Body of pancreas (tissue), 4 donors: ENCODE measurements around the gene DDIT3.

ENCODE experiments used
- POLR2A ChIP-seq, 3 donors: fragments of 450-650 bp; IDR thresholded peaks; one replicate each; pipeline ENCODE4 v1.6.1; 2016; ENCODE audit warnings: antibody characterized with exemption in 3 of 3, mild to moderate bottlenecking in 2 of 3
- TF ChIP-seq, protein P1 (sequence below), 7 experiments: fragments of 450-650 bp in 4 of 7; fragments of 200-600 bp in 3 of 7; sonication (generic) in 3 of 7; IDR thresholded peaks; one replicate each; pipeline ENCODE4 v1.5.1; 2016 to 2019; ENCODE audit warnings: antibody characterized with exemption in 7 of 7

DNA sequence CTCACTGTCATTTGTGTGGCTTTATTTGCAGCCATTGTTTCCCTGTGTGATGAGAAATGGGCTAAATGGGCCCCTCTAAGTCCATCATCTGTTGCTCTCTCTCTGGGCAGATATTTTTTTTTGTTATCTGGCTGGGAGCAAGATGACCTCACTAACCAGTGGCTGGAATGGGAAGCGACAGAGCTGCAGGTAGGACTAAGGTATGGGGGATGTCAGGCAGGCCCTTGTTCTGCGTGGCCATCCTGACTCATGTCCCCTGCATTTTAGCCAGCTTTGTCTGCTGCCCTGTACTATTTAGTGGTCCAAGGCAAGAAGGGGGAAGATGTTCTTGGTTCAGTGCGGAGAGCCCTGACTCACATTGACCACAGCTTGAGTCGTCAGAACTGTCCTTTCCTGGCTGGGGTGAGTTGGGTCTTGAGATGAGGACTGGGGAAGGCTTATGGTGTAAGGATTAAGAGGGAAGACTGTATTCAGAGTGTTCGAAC is 31.1 kb downstream of the DDIT3 start:
- TF ChIP-seq POLR2A (IDR thresholded peaks at IDR 0.05): no peak
- TF ChIP-seq, protein P1, sequence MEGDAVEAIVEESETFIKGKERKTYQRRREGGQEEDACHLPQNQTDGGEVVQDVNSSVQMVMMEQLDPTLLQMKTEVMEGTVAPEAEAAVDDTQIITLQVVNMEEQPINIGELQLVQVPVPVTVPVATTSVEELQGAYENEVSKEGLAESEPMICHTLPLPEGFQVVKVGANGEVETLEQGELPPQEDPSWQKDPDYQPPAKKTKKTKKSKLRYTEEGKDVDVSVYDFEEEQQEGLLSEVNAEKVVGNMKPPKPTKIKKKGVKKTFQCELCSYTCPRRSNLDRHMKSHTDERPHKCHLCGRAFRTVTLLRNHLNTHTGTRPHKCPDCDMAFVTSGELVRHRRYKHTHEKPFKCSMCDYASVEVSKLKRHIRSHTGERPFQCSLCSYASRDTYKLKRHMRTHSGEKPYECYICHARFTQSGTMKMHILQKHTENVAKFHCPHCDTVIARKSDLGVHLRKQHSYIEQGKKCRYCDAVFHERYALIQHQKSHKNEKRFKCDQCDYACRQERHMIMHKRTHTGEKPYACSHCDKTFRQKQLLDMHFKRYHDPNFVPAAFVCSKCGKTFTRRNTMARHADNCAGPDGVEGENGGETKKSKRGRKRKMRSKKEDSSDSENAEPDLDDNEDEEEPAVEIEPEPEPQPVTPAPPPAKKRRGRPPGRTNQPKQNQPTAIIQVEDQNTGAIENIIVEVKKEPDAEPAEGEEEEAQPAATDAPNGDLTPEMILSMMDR (IDR thresholded peaks at IDR 0.05): no peak
